ENCODE measurements around the gene GRM5.

Gene GRM5

GRCh38 chr11:88692306-88693086 lies 373.3 kb downstream of the GRM5 start:
- DNase-seq, result no peak

GRCh38 chr11:88689548-88690240 lies 376.1 kb downstream of the GRM5 start:
- no peak for DNase-seq

DNA sequence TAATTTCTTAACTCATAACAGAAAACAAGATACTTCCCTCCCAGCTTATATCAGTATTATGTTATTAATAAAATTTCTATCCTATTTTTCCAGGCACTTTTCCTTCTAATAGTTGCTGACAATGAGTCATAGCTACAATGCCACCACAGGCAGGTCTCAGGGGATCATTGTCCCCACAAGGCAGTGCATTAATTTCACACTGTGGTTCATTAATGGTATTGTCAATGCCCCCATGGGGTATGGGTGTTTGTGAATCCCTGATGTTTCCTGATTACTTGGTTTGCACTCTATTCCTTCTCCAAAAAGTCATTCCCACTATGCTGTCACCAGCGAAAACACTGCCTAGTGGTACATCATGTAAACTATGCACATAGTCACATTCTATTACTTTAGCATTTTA lies 382.8 kb downstream of the GRM5 start:
- no peak for DNase-seq

DNA sequence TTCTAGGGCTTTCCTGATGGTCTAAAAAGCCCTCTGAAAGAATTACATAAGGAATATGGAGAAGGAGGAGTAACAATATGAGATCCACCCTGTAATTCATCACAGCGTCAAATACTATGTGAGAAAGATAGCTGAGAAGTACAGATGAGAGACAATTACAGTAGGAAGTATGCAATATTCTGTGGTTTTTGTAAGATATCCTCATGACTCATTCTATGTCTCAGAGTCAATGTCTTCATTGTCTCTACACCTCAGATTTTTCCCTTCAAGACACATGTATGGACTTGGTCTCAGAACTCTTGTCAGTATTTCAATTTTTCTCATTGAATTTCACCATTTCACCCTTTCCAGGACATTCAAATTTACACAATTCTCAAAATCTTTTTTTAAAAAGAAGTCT lies 385.0 kb downstream of the GRM5 start:
- DNase-seq, result no peak

DNA sequence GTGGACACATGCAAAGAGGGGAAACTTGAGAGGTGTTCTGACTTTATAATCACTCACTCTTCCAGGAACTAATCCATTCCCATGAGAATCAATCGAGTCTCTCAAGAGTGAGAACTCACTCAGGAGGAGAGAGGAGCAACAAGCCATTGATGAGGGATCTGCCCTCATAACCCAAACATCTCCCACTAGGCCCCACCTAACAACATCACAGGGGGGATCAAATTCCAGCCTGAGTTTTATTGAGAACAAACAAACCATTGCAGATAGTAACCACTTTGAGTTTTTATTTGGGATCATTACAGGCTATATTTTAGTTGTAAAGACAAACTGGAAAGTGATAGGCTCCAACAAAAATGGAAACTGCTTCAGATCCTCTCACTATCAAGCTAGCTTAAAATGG lies 399.4 kb downstream of the GRM5 start:
- no peak for DNase-seq

GRCh38 chr11:88657076-88657738 lies 408.6 kb downstream of the GRM5 start:
- no peak for DNase-seq

- no peak for DNase-seq
Measured at GRCh38 chr11:88656283-88656682, 409.5 kb downstream of the GRM5 start.

GRCh38 chr11:88655656-88656055 lies 410.1 kb downstream of the GRM5 start:
- no peak for DNase-seq

DNA sequence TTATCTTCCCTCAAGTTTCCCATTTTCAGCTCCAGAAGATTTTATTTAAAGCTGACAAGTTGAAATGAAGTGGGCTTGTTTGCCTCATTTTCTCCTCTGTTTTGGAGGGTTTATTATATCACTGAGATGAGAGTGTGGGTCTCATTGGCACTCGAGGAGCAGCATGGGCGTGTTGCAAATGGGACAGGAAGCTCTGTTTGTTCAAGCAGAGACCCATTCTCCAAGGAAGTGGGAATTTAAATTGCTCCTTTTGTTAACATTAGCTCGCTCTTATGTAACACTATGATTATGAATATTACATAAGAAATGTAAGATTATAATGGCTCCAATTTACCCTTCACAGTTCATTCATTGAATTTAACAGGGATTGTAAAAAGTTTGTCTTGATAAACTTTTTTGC lies 410.6 kb downstream of the GRM5 start:
- DNase-seq, result no peak

DNA sequence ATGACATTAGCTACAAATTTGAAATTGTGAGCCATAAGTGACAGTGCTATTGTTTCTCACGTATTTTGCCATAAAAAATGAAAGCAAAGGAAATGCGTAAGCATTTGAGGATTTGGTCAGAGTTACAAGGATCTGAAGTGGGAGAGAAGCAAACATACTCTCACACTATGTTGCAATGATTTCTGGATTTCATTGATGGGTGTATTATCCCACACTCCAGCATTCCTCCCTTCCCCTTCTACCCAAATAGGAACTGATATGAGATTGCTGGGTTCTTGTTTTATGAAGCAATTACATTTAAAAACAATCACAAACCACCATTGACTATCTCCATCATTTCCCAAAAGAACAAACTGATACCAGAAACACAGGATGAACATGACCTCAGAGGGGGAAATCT lies 414.2 kb downstream of the GRM5 start:
- DNase-seq, result no peak

DNA sequence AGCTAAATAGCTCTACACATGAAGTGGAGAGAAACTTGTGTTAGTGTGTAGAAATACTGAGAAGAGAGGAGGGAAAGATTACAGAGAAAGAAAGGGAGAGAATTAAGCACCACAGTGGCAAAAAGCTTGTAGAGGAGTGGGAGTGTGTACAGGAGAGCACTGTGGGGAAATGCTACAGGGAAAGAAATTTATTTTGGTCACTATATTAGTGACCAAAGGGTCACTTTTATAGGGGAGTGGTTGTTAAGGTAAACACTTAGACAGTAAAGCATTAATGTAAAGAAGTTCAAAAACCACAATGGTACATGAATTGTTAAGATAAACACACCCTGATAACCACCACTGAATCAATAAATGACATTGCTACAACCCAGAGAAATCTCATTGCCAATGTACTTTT lies 421.1 kb downstream of the GRM5 start:
- no peak for DNase-seq

DNA sequence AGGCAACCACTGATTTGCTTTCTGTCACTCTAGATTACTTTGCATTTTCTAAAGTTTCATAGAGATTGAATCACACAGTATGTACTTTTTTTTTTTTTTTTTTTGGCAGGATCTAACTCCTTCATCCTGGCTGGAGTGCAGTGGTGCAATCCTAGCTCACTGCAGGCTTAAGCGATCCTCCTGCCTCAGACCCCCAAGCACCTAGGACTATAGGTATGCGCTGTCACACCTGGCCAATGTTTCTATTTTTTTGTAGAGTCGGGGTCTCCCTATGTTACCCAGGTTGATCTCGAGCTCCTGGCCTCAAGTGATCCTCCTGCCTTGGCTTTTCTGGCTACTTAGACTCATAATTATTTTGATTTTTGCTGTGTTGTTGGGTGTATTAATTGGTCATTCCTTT lies 433.6 kb downstream of the GRM5 start:
- no peak for DNase-seq

- no peak for DNase-seq
Measured at GRCh38 chr11:88631497-88631896, 434.3 kb downstream of the GRM5 start.

DNA sequence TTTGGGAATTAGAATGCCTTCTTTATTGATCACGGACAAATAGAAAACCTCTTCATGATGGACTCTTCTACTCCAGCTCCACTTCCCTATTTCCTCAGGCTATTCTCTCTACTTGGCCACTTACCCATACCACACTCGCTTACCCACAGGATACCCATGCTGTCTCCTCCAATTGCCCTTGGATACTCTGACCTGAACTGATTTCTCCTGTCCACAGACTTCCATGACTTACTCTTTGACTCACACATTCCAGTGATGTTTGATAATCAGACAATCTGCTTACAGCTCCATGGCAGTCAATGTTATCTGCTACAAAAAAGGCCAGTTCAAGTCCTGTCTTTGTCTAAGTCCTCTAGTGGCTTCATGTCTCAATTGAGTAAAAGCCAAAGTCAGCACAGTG lies 436.3 kb downstream of the GRM5 start:
- no peak for DNase-seq

DNA sequence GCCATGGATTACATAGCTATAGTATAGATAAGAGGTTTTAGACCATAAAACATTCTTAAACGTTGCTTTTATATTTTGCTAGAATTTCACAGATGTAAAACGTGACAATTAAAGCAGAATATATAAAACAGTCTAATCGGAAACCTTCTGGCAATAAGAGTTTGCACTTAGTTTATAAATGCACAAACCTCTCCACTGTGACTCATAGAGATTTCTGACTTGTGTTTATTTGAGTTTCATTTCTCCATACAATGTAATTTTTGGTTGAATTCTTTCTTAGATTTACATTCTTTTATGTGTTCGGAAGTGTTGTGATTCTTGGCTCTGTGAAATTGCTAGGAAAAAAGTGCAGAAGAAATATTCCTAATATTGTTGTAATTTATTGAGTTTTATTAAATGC lies 439.6 kb downstream of the GRM5 start:
- DNase-seq, result no peak

- DNase-seq, result no peak
Measured at GRCh38 chr11:88623531-88623930, 442.3 kb downstream of the GRM5 start.

- no peak for DNase-seq
Measured at GRCh38 chr11:88620568-88621130, 445.1 kb downstream of the GRM5 start.

- DNase-seq, result no peak
Measured at GRCh38 chr11:88619656-88620385, 446.0 kb downstream of the GRM5 start.

GRCh38 chr11:88619071-88619425 lies 446.7 kb downstream of the GRM5 start:
- no peak for DNase-seq

DNA sequence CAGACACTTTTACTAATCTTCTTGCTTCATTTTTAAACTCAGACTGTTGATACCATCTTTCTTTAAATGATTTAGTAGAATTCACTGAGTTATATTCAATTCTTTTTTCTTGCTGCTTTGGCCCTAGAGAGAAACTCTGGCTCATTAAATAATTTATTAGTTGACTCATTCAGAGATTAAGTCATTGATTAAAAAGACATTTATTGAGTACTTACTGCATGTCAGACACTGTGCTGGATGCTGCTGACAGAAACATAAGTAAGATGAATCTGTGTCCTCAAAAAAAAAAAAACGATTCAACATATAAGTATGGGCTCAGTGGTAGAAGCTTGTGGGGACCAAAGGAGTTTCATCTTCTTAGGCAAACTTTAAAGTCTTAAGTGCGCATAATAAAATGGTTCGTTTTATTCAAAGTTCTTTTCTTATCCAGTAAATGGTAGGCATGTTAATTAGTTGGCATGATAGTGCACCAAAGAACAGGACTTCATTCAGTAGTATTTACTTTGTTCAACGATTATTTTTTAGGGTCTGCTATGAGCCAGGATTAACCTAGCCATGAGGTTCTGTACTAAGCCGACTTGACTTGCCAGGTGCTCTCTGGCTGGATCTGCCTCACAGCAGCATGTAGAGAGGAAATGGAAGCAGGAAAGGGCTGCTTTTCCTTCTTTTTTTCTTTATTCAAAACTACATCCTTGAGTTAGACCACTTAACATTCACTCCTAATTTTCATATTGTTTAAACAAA lies 447.3 kb downstream of the GRM5 start:
- no peak for DNase-seq

GRCh38 chr11:88617226-88617625 lies 448.6 kb downstream of the GRM5 start:
- DNase-seq, result no peak

- no peak for DNase-seq
Measured at GRCh38 chr11:88604260-88604659, 461.5 kb downstream of the GRM5 start.

All from suppressor macrophage treated with lipopolysaccharide for 4 hours (primary cell).